RWPE2 (cell line): ENCODE data around the gene NF1.
"Not testable (repeated sequence)": the region's sequence is repeated elsewhere in the genome, so short reads cannot be mapped to it uniquely, and the experiment has no call there.

Experiments
- ATAC-seq: fragments of 200-7000 bp; cut with Tn5 transposase; 3 replicates; pipeline ENCODE4 v1.9.1; 2021; ENCODE audit warnings: low read depth
- DNase-seq: peaks from one replicate; pipeline ENCODE4 v3.0.0-alpha.2; 2020; ENCODE audit warnings: low spot score
- H3K27ac ChIP-seq: fragments of 450-650 bp; 2 replicates; pipeline ENCODE4 v1.5.1; 2017; ENCODE audit warnings: mild to moderate bottlenecking; ENCODE audit not compliant: poor library complexity, severe bottlenecking
- H3K27me3 ChIP-seq: fragments of 250-450 bp; sonication (Bioruptor Pico); 2 replicates; pipeline ENCODE4 v1.5.1; 2021; ENCODE audit warnings: mild to moderate bottlenecking, moderate library complexity; ENCODE audit not compliant: insufficient read depth, poor library complexity, severe bottlenecking
- H3K36me3 ChIP-seq: fragments of 250-450 bp; sonication (Bioruptor Pico); 2 replicates; pipeline ENCODE4 v1.5.1; 2020; ENCODE audit warnings: low read depth, mild to moderate bottlenecking, moderate library complexity
- H3K4me1 ChIP-seq: fragments of 250-450 bp; sonication (Bioruptor Pico); 2 replicates; pipeline ENCODE4 v1.5.1; 2021; ENCODE audit warnings: mild to moderate bottlenecking, moderate library complexity; ENCODE audit not compliant: insufficient read depth, poor library complexity, severe bottlenecking
- H3K4me3 ChIP-seq: fragments of 250-450 bp; sonication (Bioruptor Pico); 2 replicates; pipeline ENCODE4 v1.5.1; 2021; ENCODE audit warnings: mild to moderate bottlenecking, moderate library complexity; ENCODE audit not compliant: severe bottlenecking
- H3K9me3 ChIP-seq: fragments of 250-450 bp; sonication (Bioruptor Pico); 2 replicates; pipeline ENCODE4 v1.5.1; 2021; ENCODE audit warnings: mild to moderate bottlenecking, moderate library complexity; ENCODE audit not compliant: severe bottlenecking
- TF ChIP-seq, protein P1 (sequence below): fragments of 450-650 bp; IDR thresholded peaks from one replicate; pipeline ENCODE4 v1.5.1; 2017; ENCODE audit warnings: mild to moderate bottlenecking, moderate library complexity; ENCODE audit not compliant: poor library complexity, severe bottlenecking

NF1 gene

DNA sequence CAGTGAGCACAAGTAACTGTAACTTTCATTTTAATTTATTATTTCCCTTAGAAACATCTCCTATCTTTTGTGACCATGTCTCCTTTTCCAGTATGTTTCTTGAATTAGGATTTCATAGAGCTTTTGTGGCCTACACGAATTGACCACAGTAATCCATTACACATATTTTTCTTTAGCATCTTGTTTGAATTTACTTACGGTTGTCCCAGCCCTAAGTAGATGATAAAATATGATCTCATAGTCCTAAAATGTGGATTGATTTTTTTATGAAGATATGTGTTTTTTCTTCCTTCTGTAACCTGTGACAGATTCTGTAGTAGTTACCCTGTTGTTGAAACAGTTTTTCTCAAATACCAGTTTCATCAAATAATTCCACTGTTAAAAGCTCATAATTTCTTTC, 61.5 kb downstream of the NF1 start:
- ATAC-seq (no peak), DNase-seq (no peak)
- H3K27me3 ChIP-seq = no peaks in the 10 kb centered on the region
- no peak overlapping the region for H3K27ac ChIP-seq
- peaks cover 5% of the 10 kb centered on the region for H3K4me1 ChIP-seq
- TF ChIP-seq, protein P1, sequence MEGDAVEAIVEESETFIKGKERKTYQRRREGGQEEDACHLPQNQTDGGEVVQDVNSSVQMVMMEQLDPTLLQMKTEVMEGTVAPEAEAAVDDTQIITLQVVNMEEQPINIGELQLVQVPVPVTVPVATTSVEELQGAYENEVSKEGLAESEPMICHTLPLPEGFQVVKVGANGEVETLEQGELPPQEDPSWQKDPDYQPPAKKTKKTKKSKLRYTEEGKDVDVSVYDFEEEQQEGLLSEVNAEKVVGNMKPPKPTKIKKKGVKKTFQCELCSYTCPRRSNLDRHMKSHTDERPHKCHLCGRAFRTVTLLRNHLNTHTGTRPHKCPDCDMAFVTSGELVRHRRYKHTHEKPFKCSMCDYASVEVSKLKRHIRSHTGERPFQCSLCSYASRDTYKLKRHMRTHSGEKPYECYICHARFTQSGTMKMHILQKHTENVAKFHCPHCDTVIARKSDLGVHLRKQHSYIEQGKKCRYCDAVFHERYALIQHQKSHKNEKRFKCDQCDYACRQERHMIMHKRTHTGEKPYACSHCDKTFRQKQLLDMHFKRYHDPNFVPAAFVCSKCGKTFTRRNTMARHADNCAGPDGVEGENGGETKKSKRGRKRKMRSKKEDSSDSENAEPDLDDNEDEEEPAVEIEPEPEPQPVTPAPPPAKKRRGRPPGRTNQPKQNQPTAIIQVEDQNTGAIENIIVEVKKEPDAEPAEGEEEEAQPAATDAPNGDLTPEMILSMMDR = no peak
- H3K36me3 ChIP-seq = peaks cover 61% of the 10 kb centered on the region
- H3K4me3 ChIP-seq = no peak overlapping the region
- H3K9me3 ChIP-seq = no peaks in the 10 kb centered on the region

DNA sequence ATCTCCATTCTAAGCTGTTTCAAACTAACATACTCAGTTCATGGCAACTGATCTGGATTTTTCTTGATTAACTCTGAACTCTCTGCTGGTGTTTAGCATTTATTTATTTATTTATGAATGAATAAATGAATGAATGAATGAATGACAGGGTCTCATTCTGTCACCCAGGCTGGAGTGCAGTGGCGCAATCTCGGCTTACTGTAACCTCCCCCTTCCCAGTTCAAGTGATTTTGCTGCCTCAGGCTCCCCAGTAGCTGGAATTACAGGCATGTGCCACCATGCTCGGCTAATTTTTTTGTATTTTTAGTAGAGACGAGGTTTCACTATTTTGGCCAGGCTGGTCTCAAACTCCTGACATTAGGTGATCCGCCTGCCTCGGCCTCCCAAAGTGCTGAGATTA, 62.1 kb downstream of the NF1 start:
- not testable (repeated sequence) for ATAC-seq, H3K4me3 ChIP-seq, DNase-seq, H3K9me3 ChIP-seq, H3K27me3 ChIP-seq, H3K27ac ChIP-seq, H3K4me1 ChIP-seq
- peaks cover 61% of the 10 kb centered on the region for H3K36me3 ChIP-seq

DNA sequence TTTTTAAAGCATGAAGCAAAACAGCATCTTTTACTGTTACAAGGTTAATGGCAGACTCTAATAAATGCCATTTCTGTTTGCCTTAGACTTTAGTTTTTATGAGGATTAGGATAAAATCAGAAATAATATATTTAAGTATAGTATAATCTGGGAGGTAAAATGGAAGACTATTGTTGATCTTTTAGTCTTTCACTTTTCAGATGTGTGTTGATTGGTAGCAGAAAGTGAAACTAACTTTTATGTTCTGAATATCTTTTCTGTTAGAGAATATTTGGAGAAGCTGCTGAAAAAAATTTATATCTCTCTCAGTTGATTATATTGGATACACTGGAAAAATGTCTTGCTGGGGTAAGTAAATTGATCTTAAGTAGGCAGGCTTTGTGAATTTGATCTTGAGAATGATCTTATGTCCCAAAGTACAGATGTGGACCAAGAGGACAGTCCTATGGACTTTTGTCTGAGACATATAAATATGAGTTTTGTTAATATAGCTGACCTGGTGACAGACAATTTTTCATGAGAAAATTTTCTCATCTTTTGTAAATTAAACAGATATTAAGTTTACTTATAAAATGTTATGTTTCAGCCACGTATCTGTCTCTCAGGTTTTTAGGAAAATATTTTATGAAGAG, 64.1 kb downstream of the NF1 start:
- peaks cover 64% of the 10 kb centered on the region for H3K36me3 ChIP-seq
- no peak overlapping the region for H3K27ac ChIP-seq
- peaks cover 5% of the 10 kb centered on the region for H3K4me1 ChIP-seq
- H3K9me3 ChIP-seq = no peaks in the 10 kb centered on the region
- TF ChIP-seq, protein P1 = no peak
- DNase-seq (no peak), ATAC-seq (no peak)
- H3K27me3 ChIP-seq = no peaks in the 10 kb centered on the region
- H3K4me3 ChIP-seq = no peak overlapping the region

DNA sequence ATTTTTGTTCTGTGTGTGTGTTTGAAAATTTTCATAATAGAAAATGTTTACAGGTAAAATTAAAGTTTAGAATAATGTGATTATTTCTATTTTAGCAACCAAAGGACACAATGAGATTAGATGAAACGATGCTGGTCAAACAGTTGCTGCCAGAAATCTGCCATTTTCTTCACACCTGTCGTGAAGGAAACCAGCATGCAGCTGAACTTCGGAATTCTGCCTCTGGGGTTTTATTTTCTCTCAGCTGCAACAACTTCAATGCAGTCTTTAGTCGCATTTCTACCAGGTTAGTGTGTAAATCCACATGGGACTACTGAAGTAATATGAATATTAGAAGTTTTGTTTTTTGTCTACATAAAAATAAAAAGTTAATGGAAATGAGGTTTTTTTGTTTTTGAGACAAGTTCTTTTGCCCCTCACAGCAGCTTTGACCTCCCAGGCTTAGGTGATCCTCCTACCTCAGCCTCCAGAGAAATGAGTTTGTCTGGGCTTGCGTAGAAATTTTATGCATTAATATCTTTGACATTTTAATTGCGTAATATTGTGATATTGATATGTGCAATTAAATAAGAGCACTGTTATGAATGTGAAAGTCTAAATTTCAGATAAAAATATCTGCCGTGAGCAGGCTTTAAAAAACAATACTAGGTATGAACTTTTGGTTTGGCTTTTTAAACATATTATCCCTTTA, 68.5 kb downstream of the NF1 start:
- H3K36me3 ChIP-seq = peaks cover 51% of the 10 kb centered on the region
- no peak overlapping the region for H3K27ac ChIP-seq
- H3K27me3 ChIP-seq = no peaks in the 10 kb centered on the region
- H3K4me3 ChIP-seq = no peak overlapping the region
- TF ChIP-seq, protein P1 = no peak
- peaks cover 3% of the 10 kb centered on the region for H3K4me1 ChIP-seq
- no peaks in the 10 kb centered on the region for H3K9me3 ChIP-seq
- DNase-seq = no peak
- ATAC-seq = no peak

DNA sequence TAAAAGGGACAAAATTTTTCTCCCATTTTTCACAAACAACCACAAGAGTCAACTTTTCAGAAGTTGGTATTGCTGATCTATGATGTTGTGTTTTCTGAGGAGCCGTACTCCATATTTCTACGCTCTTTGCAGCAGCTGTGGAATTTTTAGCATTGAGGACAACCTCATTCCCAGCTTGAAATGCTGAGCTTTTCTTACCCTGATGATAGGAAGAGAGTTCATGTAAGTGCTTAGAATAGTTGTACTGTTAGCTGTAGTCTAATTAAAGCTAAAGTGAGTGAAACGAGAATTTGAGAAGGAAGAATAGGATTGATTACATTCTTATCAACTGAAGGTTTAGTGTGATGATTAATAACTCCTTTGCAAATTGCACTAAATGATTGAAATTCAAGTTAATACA, 72.3 kb downstream of the NF1 start:
- ATAC-seq (no peak), DNase-seq (no peak)
- H3K9me3 ChIP-seq = no peaks in the 10 kb centered on the region
- H3K4me3 ChIP-seq = no peak overlapping the region
- peaks cover 39% of the 10 kb centered on the region for H3K36me3 ChIP-seq
- no peaks in the 10 kb centered on the region for H3K27me3 ChIP-seq
- TF ChIP-seq, protein P1 = no peak
- H3K4me1 ChIP-seq = no peaks in the 10 kb centered on the region
- no peak overlapping the region for H3K27ac ChIP-seq
